ENCODE measurements around the gene GNAT1.

Gene GNAT1

GRCh38 chr3:50163572-50164455 lies 27.6 kb upstream of the GNAT1 start:
- no peak for DNase-seq

- no peak for DNase-seq
Measured at GRCh38 chr3:50164481-50164880, 26.9 kb upstream of the GNAT1 start.

- DNase-seq = no peak
Measured at GRCh38 chr3:50164984-50165909, 26.2 kb upstream of the GNAT1 start.

DNA sequence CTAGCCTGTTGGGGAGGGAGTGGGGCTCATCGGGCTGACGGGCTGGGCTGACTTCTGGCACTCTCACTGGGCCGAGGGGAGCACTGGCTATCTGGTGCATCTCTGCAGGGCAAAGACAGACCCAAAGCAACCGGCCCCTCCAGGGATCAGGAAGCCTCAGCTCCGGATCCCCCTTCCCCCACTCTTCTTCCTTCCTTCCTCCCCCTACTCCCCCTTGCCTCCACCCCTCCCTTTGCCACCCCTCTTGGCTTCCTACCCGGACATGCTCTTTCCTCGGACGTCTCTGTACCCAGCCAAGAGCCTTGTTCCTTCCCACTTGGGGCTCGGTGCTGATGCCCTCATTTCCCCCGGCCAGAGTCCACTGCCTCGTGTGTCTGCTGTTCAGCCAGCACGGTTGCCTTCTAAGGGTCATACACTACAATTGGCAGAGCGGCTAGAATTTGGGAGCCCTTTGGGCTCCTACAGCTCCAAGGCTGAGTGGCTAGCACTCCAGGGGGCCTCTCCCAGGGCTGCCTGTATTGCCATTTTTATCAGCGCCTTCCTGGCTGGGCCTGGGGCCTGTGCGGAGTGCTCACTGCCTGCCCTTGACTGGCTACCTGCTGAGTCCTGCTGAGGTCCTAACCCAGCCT lies 25.4 kb upstream of the GNAT1 start:
- DNase-seq = no peak

DNA sequence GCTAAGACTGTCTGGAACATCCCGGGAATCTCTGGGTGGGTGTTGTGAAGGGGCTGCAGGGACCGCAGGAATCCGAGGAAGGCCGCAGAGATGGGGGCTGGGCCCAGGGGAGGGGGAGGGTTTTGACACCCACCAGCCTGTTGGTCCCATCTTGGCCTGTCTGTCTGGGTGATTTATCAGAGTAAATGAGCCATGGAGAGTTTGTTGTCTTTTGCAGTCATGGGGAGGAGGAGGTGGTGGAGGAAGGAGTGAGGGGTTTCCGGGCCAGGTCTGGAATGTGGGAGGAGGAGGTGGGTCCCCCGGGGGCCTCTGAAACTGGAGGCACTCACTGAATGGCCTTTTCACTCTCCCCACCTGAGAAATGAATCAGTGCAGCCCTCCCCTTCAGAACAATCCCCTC lies 24.8 kb upstream of the GNAT1 start:
- no peak for DNase-seq

- DNase-seq = no peak
Measured at GRCh38 chr3:50167069-50167840, 24.2 kb upstream of the GNAT1 start.

GRCh38 chr3:50167841-50168209 lies 23.6 kb upstream of the GNAT1 start:
- no peak for DNase-seq

DNA sequence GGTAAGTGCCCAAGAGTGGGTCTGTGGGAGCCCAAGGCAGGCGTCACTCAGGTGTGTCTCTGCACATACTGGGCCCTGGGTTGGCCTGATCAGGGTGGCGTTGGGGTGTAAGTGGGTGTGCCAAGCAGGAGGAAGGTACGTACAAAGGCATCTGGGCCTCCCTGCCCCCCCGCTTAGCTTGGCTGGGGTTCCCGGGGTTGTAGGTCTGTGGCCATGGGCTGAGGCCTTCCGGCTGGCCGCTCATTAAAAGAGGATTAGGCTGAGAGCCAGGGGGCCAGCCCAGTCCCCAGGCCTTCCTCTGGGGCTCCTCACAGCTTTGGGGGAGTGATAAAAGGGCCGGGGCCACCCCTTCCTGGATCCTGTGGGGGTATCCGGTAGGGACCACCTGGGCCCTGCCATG lies 23.0 kb upstream of the GNAT1 start:
- no peak for DNase-seq

GRCh38 chr3:50168791-50169190 lies 22.6 kb upstream of the GNAT1 start:
- DNase-seq = no peak

DNA sequence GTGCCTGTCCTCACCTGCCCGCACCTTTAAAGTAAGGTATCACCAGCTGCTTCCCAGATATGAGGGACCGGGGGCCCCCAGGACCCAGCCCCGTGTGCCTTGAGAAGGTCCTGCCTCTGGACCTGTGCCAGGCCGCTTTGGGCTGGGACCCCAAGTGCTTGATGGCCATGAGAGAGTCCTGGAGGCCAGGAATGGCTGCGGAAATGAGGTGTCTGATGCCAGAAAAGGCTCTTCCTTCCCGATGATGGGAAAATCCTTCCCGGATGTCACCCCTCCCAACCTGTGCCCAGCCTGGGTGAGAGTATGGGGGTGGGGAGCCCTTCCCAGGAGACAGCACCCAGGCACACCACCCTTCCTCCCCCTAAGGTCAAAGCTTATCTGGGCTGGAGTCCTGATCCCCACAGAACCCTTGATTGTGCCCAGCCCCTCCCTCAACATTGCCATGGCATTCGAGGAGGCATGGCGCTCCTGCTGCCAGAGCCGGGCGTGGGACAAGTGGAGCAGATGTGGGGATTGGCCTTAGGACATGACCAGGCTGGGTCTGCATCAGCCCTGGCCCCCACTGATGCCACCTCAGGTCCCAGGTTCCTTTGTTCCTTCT lies 22.1 kb upstream of the GNAT1 start:
- DNase-seq = no peak

GRCh38 chr3:50169858-50170257 lies 21.6 kb upstream of the GNAT1 start:
- no peak for DNase-seq

GRCh38 chr3:50170689-50171088 lies 20.7 kb upstream of the GNAT1 start:
- no peak for DNase-seq

- no peak for DNase-seq
Measured at GRCh38 chr3:50171540-50172301, 19.7 kb upstream of the GNAT1 start.

- DNase-seq = no peak
Measured at GRCh38 chr3:50172626-50173220, 18.7 kb upstream of the GNAT1 start.

DNA sequence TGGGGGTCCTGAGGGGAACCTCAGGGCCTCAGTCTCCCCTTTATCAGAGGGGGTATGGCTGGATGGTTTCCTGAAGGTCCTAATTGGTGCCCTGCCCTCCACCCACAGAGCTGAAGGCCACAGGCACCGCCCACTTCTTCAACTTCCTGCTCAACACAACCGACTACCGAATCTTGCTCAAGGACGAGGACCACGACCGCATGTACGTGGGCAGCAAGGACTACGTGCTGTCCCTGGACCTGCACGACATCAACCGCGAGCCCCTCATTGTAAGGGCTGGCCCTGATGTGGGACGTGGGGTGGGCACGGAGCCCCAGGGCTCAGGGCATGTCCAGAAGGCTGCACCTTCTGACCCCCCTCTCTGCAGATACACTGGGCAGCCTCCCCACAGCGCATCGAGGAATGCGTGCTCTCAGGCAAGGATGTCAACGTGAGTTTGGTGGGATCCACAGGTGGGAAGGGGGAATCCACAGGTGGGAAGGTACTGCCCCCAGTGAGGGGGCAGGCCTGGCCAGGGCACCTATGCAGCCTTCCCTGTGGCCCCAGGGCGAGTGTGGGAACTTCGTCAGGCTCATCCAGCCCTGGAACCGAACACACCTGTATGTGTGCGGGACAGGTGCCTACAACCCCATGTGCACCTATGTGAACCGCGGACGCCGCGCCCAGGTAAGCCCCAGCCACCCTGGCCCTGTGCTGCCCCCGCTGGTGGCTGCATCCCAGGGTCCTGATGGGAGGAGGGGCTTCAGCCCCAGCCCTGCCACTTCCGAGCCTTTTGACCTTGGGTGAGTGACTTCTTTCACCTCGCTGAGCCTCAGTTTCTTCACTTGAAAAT lies 17.5 kb upstream of the GNAT1 start:
- DNase-seq = no peak

GRCh38 chr3:50174517-50174895 lies 16.9 kb upstream of the GNAT1 start:
- no peak for DNase-seq

GRCh38 chr3:50174947-50175524 lies 16.4 kb upstream of the GNAT1 start:
- DNase-seq = no peak

GRCh38 chr3:50177346-50177745 lies 14.1 kb upstream of the GNAT1 start:
- no peak for DNase-seq

DNA sequence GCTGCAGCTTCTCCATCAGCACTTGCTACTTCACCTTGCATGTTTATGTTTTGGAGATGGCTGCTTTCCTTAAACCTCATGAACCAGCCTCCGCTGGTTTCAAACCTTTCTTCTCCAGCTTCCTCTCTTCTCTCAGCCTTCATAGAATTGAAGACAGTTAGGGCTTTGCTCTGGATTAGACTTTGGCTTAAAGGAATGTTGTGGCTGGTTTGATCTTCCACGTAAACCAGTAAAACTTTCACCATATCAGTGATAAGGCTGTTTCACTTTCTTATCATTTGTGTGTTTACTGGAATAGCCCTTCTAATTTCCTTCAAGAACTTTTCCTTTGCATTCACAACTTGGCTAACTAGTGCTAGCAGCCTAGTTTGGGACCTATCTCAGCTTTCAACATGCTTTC lies 11.7 kb upstream of the GNAT1 start:
- no peak for DNase-seq

DNA sequence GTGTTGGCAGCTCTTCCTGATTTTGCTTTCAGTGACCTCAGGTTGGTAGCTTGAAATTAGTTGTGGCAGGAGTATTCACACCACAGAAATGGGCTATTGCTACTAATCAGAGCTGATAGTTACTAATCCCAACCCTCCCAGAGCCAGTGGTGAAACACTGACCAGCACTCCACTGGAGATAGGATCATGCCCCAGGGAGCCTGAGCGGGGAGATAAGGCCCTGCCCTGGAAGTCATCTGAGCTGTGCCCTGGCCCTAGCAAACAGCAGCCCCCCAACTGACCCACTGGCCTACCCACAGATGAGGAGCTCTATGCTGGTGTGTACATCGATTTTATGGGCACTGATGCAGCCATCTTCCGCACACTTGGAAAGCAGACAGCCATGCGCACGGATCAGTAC lies 9.4 kb upstream of the GNAT1 start:
- DNase-seq = no peak

Data from activated effector memory CD4-positive, alpha-beta T cell treated with anti-CD3 and anti-CD28 coated beads, Interleukin-2, amount 50 U/mL, for 16 hours (primary cell).